ENCODE data around the gene NCS1.

Gene NCS1

GRCh38 chr9:130211548-130212226, 39.5 kb downstream of the NCS1 start:
- no peak overlapping the region for H3K4me3 ChIP-seq (ENCODE audit: low read depth, low read length)

- no peak overlapping the region for H3K4me3 ChIP-seq (ENCODE audit: low read depth, low read length)
These were observed 40.5 kb downstream of the NCS1 start for GRCh38 chr9:130212543-130213297.

- no peak overlapping the region for H3K4me3 ChIP-seq (ENCODE audit: low read depth, low read length)
These were observed 41.9 kb downstream of the NCS1 start for GRCh38 chr9:130213911-130214761.

- H3K4me3 ChIP-seq (ENCODE audit: low read depth, low read length) = no peak overlapping the region
These were observed 42.7 kb downstream of the NCS1 start for GRCh38 chr9:130214776-130215340.

GRCh38 chr9:130215341-130216119, 43.3 kb downstream of the NCS1 start:
- no peak overlapping the region for H3K4me3 ChIP-seq (ENCODE audit: low read depth, low read length)

GRCh38 chr9:130217838-130218237, 45.6 kb downstream of the NCS1 start:
- H3K4me3 ChIP-seq (ENCODE audit: low read depth, low read length) = no peak overlapping the region

GRCh38 chr9:130219661-130220096, 47.5 kb downstream of the NCS1 start:
- H3K4me3 ChIP-seq (ENCODE audit: low read depth, low read length) = no peak overlapping the region

GRCh38 chr9:130220352-130220751, 48.1 kb downstream of the NCS1 start:
- H3K4me3 ChIP-seq (ENCODE audit: low read depth, low read length) = no peak overlapping the region

GRCh38 chr9:130222833-130223232, 50.6 kb downstream of the NCS1 start:
- H3K4me3 ChIP-seq (ENCODE audit: low read depth, low read length) = no peak overlapping the region

GRCh38 chr9:130225071-130225470, 52.9 kb downstream of the NCS1 start:
- H3K4me3 ChIP-seq (ENCODE audit: low read depth, low read length) = no peak overlapping the region

- H3K4me3 ChIP-seq (ENCODE audit: low read depth, low read length) = no peak overlapping the region
These were observed 53.4 kb downstream of the NCS1 start for GRCh38 chr9:130225586-130225985.

- H3K4me3 ChIP-seq (ENCODE audit: low read depth, low read length) = no peak overlapping the region
These were observed 53.9 kb downstream of the NCS1 start for GRCh38 chr9:130226112-130226511.

GRCh38 chr9:130227833-130228232, 55.6 kb downstream of the NCS1 start:
- H3K4me3 ChIP-seq (ENCODE audit: low read depth, low read length) = no peak overlapping the region

- no peak overlapping the region for H3K4me3 ChIP-seq (ENCODE audit: low read depth, low read length)
These were observed 57.6 kb downstream of the NCS1 start for GRCh38 chr9:130229759-130230158.

- H3K4me3 ChIP-seq (ENCODE audit: low read depth, low read length) = no peak overlapping the region
These were observed 58.4 kb downstream of the NCS1 start for GRCh38 chr9:130230631-130231030.

- no peak overlapping the region for H3K4me3 ChIP-seq (ENCODE audit: low read depth, low read length)
These were observed 60.8 kb downstream of the NCS1 start for GRCh38 chr9:130232899-130233586.

GRCh38 chr9:130233587-130233945, 61.4 kb downstream of the NCS1 start:
- no peak overlapping the region for H3K4me3 ChIP-seq (ENCODE audit: low read depth, low read length)

- H3K4me3 ChIP-seq (ENCODE audit: low read depth, low read length) = no peak overlapping the region
These were observed 62.4 kb downstream of the NCS1 start for GRCh38 chr9:130234340-130235260.
